ENCODE data around the gene OR52N2. TPM values are rescaled to one million over a fixed set of nuclear protein-coding genes. Genes with fewer than 3 reads are reported as not detected.

OR52N2 gene
- total RNA-seq = not detected

GRCh38 chr11:5808500-5809121 is at the start of gene OR52N2:
TSS of gene OR52N2 (plus strand) at chr11:5808924. CDS start at chr11:5820336, 11,412 bp downstream.
- peak; percentile 77 to 84 for DNase-seq (ENCODE audit: low spot score in 2 of 2)
- H3K27me3 ChIP-seq = no peaks in the 10 kb centered on the region
- 6% methylated on average over 24 of the region's 24 CpGs for WGBS
- peaks cover 5% of the 10 kb centered on the region for H3K9me3 ChIP-seq
- peaks cover 11% of the 10 kb centered on the region for H3K4me1 ChIP-seq
- no peak within 1 kb of the TSS for H3K27ac ChIP-seq
- peak within 1 kb of the TSS; percentile 54 for H3K4me3 ChIP-seq
- TF ChIP-seq POLR2AphosphoS5 (IDR thresholded peaks at IDR 0.05) = no peak
- no peak for TF ChIP-seq POLR2A (IDR thresholded peaks at IDR 0.05)
- TF ChIP-seq EP300 (IDR thresholded peaks at IDR 0.05) = no peak
- peak; percentile 69 to 76 for TF ChIP-seq CTCF (IDR thresholded peaks at IDR 0.05)
- no peaks in the 10 kb centered on the region for H3K36me3 ChIP-seq

GRCh38 chr11:5767056-5767455 is 41.7 kb upstream of the OR52N2 start:
- H3K36me3 ChIP-seq = no peaks in the 10 kb centered on the region
- 38% methylated on average over 1 of the region's 1 CpG for WGBS
- no peaks in the 10 kb centered on the region for H3K27me3 ChIP-seq
- TF ChIP-seq CTCF (IDR thresholded peaks at IDR 0.05) (no peak), EP300 (IDR thresholded peaks at IDR 0.05) (no peak), POLR2AphosphoS5 (IDR thresholded peaks at IDR 0.05) (no peak), POLR2A (IDR thresholded peaks at IDR 0.05) (no peak)
- H3K9me3 ChIP-seq = no peaks in the 10 kb centered on the region
- no peak overlapping the region for H3K4me3 ChIP-seq
- H3K4me1 ChIP-seq = no peaks in the 10 kb centered on the region
- DNase-seq (ENCODE audit: low spot score in 2 of 2) = no peak
- H3K27ac ChIP-seq = no peak overlapping the region

GRCh38 chr11:5783255-5783654 is 25.5 kb upstream of the OR52N2 start, which contains the start of gene OR52N5:
TSS of gene OR52N5 (minus strand) at chr11:5783355. CDS start at chr11:5778634, 4,721 bp downstream.
- TF ChIP-seq POLR2AphosphoS5 (IDR thresholded peaks at IDR 0.05) = no peak
- TF ChIP-seq POLR2A (IDR thresholded peaks at IDR 0.05) = no peak
- TF ChIP-seq CTCF (IDR thresholded peaks at IDR 0.05) = no peak
- no peak for TF ChIP-seq EP300 (IDR thresholded peaks at IDR 0.05)
- Histone ChIP-seq H3K27me3 (no peaks in the 10 kb centered on the region), H3K36me3 (no peaks in the 10 kb centered on the region), H3K4me3 (no peak within 1 kb of the TSS), H3K9me3 (no peaks in the 10 kb centered on the region), H3K27ac (no peak within 1 kb of the TSS), H3K4me1 (no peaks in the 10 kb centered on the region)
- WGBS = 33% methylated on average over 4 of the region's 4 CpGs
- DNase-seq (ENCODE audit: low spot score in 2 of 2) = no peak

GRCh38 chr11:5791165-5791564 is 17.6 kb upstream of the OR52N2 start, which contains the start of gene OR52N1:
TSS of gene OR52N1 (minus strand) at chr11:5791265. CDS start at chr11:5788816, 2,449 bp downstream.
- no peaks in the 10 kb centered on the region for H3K36me3 ChIP-seq
- H3K9me3 ChIP-seq = no peaks in the 10 kb centered on the region
- 66% methylated on average over 3 of the region's 3 CpGs for WGBS
- no peak for DNase-seq (ENCODE audit: low spot score in 2 of 2)
- no peak within 1 kb of the TSS for H3K27ac ChIP-seq
- TF ChIP-seq POLR2A (IDR thresholded peaks at IDR 0.05) (no peak), POLR2AphosphoS5 (IDR thresholded peaks at IDR 0.05) (no peak), CTCF (IDR thresholded peaks at IDR 0.05) (no peak), EP300 (IDR thresholded peaks at IDR 0.05) (no peak)
- H3K4me1 ChIP-seq = no peaks in the 10 kb centered on the region
- no peaks in the 10 kb centered on the region for H3K27me3 ChIP-seq
- H3K4me3 ChIP-seq = no peak within 1 kb of the TSS

GRCh38 chr11:5796541-5796940 is 12.2 kb upstream of the OR52N2 start:
- 50% methylated on average over 6 of the region's 6 CpGs for WGBS
- no peak for DNase-seq (ENCODE audit: low spot score in 2 of 2)
- no peak overlapping the region for H3K4me3 ChIP-seq
- H3K27ac ChIP-seq = no peak overlapping the region
- H3K36me3 ChIP-seq = no peaks in the 10 kb centered on the region
- no peaks in the 10 kb centered on the region for H3K27me3 ChIP-seq
- H3K4me1 ChIP-seq = no peaks in the 10 kb centered on the region
- TF ChIP-seq POLR2AphosphoS5 (IDR thresholded peaks at IDR 0.05) (no peak), CTCF (IDR thresholded peaks at IDR 0.05) (no peak), POLR2A (IDR thresholded peaks at IDR 0.05) (no peak), EP300 (IDR thresholded peaks at IDR 0.05) (no peak)
- no peaks in the 10 kb centered on the region for H3K9me3 ChIP-seq

Data from suprapubic skin (tissue), 4 donors.